Ramos (cell line): ENCODE data around the gene SEPTIN12.
"Not testable (repeated sequence)": the region's sequence is repeated elsewhere in the genome, so short reads cannot be mapped to it uniquely, and the experiment has no call there.

ENCODE experiments used
- in situ Hi-C: fragments of 300-500 bp; cut with MboI; formaldehyde crosslinking; loops from one replicate; pipeline ENCODE4 v1.14.3; 2022; ENCODE audit warnings: low sequenced_read_pairs; ENCODE audit not compliant: unreplicated experiment

The SEPTIN12 gene

GRCh38 chr16:4785758-4786433 lies 2.2 kb downstream of the SEPTIN12 start:
- in situ Hi-C loops: no loop called here

- in situ Hi-C loops: not testable (repeated sequence)
Measured at GRCh38 chr16:4784444-4784987, 3.6 kb downstream of the SEPTIN12 start.

- in situ Hi-C loops: no loop called here
Measured at GRCh38 chr16:4783951-4784336, 4.2 kb downstream of the SEPTIN12 start.

- in situ Hi-C loops: no loop called here
Measured at GRCh38 chr16:4783251-4783950, 4.7 kb downstream of the SEPTIN12 start.

- in situ Hi-C loops: no loop called here
Measured at GRCh38 chr16:4780235-4780634, 7.9 kb downstream of the SEPTIN12 start.

- in situ Hi-C loops: no loop called here
Measured at GRCh38 chr16:4778050-4778392, 10.1 kb downstream of the SEPTIN12 start.

- in situ Hi-C loops: no loop called here
Measured at GRCh38 chr16:4777339-4778049, 10.7 kb downstream of the SEPTIN12 start.

GRCh38 chr16:4776141-4776705 lies 11.9 kb downstream of the SEPTIN12 start:
- in situ Hi-C loops: no loop called here

- in situ Hi-C loops: no loop called here
Measured at GRCh38 chr16:4775005-4775404, 13.1 kb downstream of the SEPTIN12 start.

GRCh38 chr16:4772351-4772750 lies 15.8 kb downstream of the SEPTIN12 start:
- in situ Hi-C loops: no loop called here

GRCh38 chr16:4771646-4772045 lies 16.5 kb downstream of the SEPTIN12 start:
- in situ Hi-C loops: no loop called here

- in situ Hi-C loops: no loop called here
Measured at GRCh38 chr16:4769306-4769638, 18.9 kb downstream of the SEPTIN12 start.

GRCh38 chr16:4768549-4769305 lies 19.4 kb downstream of the SEPTIN12 start:
- in situ Hi-C loops: no loop called here

- in situ Hi-C loops: no loop called here
Measured at GRCh38 chr16:4767872-4768548, 20.1 kb downstream of the SEPTIN12 start.

GRCh38 chr16:4766875-4767628 lies 21.1 kb downstream of the SEPTIN12 start, which contains the start of gene ZNF500:
ZNF500 (minus strand) TSS chr16:4767162; CDS start chr16:4765978, 1,184 bp downstream.
- in situ Hi-C loops: no loop called here

- in situ Hi-C loops: no loop called here
Measured at GRCh38 chr16:4765511-4766474, 22.4 kb downstream of the SEPTIN12 start.

- in situ Hi-C loops: no loop called here
Measured at GRCh38 chr16:4763791-4764190, 24.4 kb downstream of the SEPTIN12 start.

- in situ Hi-C loops: no loop called here
Measured at GRCh38 chr16:4762205-4762604, 25.9 kb downstream of the SEPTIN12 start.
